ENCODE measurements around the gene ADRA2B. TPM values are rescaled to one million over a fixed set of nuclear protein-coding genes. Genes with fewer than 3 reads are reported as not detected.

The ADRA2B gene
- polyA plus RNA-seq, 1 donor (not counting 4 experiments of a cell fraction or from before 2014, with no cell fraction given): not detected

- no peaks in the 10 kb centered on the region for H3K36me3 ChIP-seq (ENCODE audit: control insufficient read depth in 2 of 2, extremely low read depth in 1 of 2, insufficient read depth in 2 of 2, low read length in 2 of 2)
These were observed 3.0 kb downstream of the ADRA2B start for GRCh38 chr2:96113367-96113677.

GRCh38 chr2:96112501-96113366 is 3.6 kb downstream of the ADRA2B start:
- H3K27me3 ChIP-seq (ENCODE audit: control insufficient read depth, extremely low read depth, insufficient read depth, low read length): peaks cover 28% of the 10 kb centered on the region
- no peaks in the 10 kb centered on the region for H3K9me1 ChIP-seq (ENCODE audit: control insufficient read depth, extremely low read depth, insufficient read depth, low read length)
- H3K36me3 ChIP-seq (ENCODE audit: control insufficient read depth in 2 of 2, extremely low read depth in 1 of 2, insufficient read depth in 2 of 2, low read length in 2 of 2): no peaks in the 10 kb centered on the region
- H4K20me1 ChIP-seq (ENCODE audit: control insufficient read depth, extremely low read depth, insufficient read depth, low read length): no peaks in the 10 kb centered on the region
- no peak overlapping the region for H3K4me3 ChIP-seq (ENCODE audit: control insufficient read depth in 2 of 3, extremely low read depth in 1 of 3, insufficient read depth in 2 of 3, low read depth in 1 of 3, low read length in 3 of 3)
- no peaks in the 10 kb centered on the region for H3K79me2 ChIP-seq (ENCODE audit: control insufficient read depth, insufficient read depth, low read length)
- no peak overlapping the region for H3K27ac ChIP-seq (ENCODE audit: control insufficient read depth, insufficient read depth, low read length)
- H3K4me2 ChIP-seq (ENCODE audit: control insufficient read depth, extremely low read depth, insufficient read depth, low read depth, low read length): no peak overlapping the region
- no peak for FAIRE-seq
- H3K9me3 ChIP-seq (ENCODE audit: control insufficient read depth, low read depth, low read length): no peaks in the 10 kb centered on the region
- dilution Hi-C loops (cut with MboI; ENCODE audit: extremely low pct_ligation_motif_present, low sequenced_read_pairs): no loop called here
- H2AFZ ChIP-seq (ENCODE audit: control insufficient read depth, low read length): no peak overlapping the region
- no peak overlapping the region for H3K9ac ChIP-seq (ENCODE audit: control insufficient read depth, extremely low read depth, insufficient read depth, low read length)
- peaks cover 5% of the 10 kb centered on the region for H3K4me1 ChIP-seq (ENCODE audit: control insufficient read depth, extremely low read depth, insufficient read depth, low read length)
- no peak for TF ChIP-seq CTCF (optimal IDR thresholded peaks at IDR 0.05 in 1 of 3, IDR thresholded peaks at IDR 0.05 in 1 of 3, conservative IDR thresholded peaks at IDR 0.05 in 1 of 3; ENCODE audit: extremely low read depth in 1 of 3, insufficient read depth in 2 of 3, low read length in 3 of 3)
- TF ChIP-seq EZH2 (IDR thresholded peaks at IDR 0.05; ENCODE audit: low read length): no peak
- no peak for DNase-seq (ENCODE audit: low read depth, low spot score)

More at GRCh38 chr2:96113367-96113677, 3.0 kb downstream of the ADRA2B start:
- Histone ChIP-seq H3K4me1 (ENCODE audit: control insufficient read depth, extremely low read depth, insufficient read depth, low read length) (peaks cover 5% of the 10 kb centered on the region), H3K9ac (ENCODE audit: control insufficient read depth, extremely low read depth, insufficient read depth, low read length) (no peak overlapping the region), H3K27ac (ENCODE audit: control insufficient read depth, insufficient read depth, low read length) (no peak overlapping the region), H3K4me2 (ENCODE audit: control insufficient read depth, extremely low read depth, insufficient read depth, low read depth, low read length) (no peak overlapping the region), H3K4me3 (ENCODE audit: control insufficient read depth in 2 of 3, extremely low read depth in 1 of 3, insufficient read depth in 2 of 3, low read depth in 1 of 3, low read length in 3 of 3) (no peak overlapping the region), H3K79me2 (ENCODE audit: control insufficient read depth, insufficient read depth, low read length) (no peaks in the 10 kb centered on the region), H2AFZ (ENCODE audit: control insufficient read depth, low read length) (no peak overlapping the region), H3K9me3 (ENCODE audit: control insufficient read depth, low read depth, low read length) (no peaks in the 10 kb centered on the region), H3K9me1 (ENCODE audit: control insufficient read depth, extremely low read depth, insufficient read depth, low read length) (no peaks in the 10 kb centered on the region), H3K27me3 (ENCODE audit: control insufficient read depth, extremely low read depth, insufficient read depth, low read length) (peaks cover 31% of the 10 kb centered on the region), H4K20me1 (ENCODE audit: control insufficient read depth, extremely low read depth, insufficient read depth, low read length) (no peaks in the 10 kb centered on the region)
- TF ChIP-seq EZH2 (IDR thresholded peaks at IDR 0.05; ENCODE audit: low read length) (no peak), CTCF (optimal IDR thresholded peaks at IDR 0.05 in 1 of 3, IDR thresholded peaks at IDR 0.05 in 1 of 3, conservative IDR thresholded peaks at IDR 0.05 in 1 of 3; ENCODE audit: extremely low read depth in 1 of 3, insufficient read depth in 2 of 3, low read length in 3 of 3) (no peak)
- dilution Hi-C loops (cut with MboI; ENCODE audit: extremely low pct_ligation_motif_present, low sequenced_read_pairs): no loop called here
- FAIRE-seq (no peak), DNase-seq (ENCODE audit: low read depth, low spot score) (no peak)
